Pancreas (tissue), 10 donors: Measurements from ENCODE around the gene TOP1. TPM values are rescaled to one million over a fixed set of nuclear protein-coding genes. Genes with fewer than 3 reads are reported as not detected.
A peak's percentile ranks its signal among the peaks of the same experiment; 100 is the strongest.
"Not testable (repeated sequence)": the region's sequence is repeated elsewhere in the genome, so short reads cannot be mapped to it uniquely, and the experiment has no call there.

Experiments used
- ATAC-seq, 4 donors: fragments of 200-7000 bp; cut with Tn5 transposase; one replicate each; pipeline versions ENCODE4 v1.8.0 to v1.9.1; 2020; ENCODE audit warnings: mild to moderate bottlenecking in 4 of 4, moderate library complexity in 4 of 4
- DNase-seq, 6 donors: peaks; one replicate each; pipeline ENCODE4 v3.0.0-alpha.2; 2020
- FAIRE-seq: peaks from 2 replicates; lab custom pipeline; 2012; peaks lifted over from hg19 to GRCh38; lab: Jason Lieb, UNC
- H3K27ac ChIP-seq, 4 donors: fragments of 200-600 bp; sonication (generic); 1 replicate in 3 of 4; 2 replicates in 1 of 4; pipeline versions ENCODE4 v1.5.0 to v1.8.0; 2020
- H3K27me3 ChIP-seq, 4 donors: fragments of 200-600 bp; one replicate each; pipeline ENCODE4 v1.8.0; 2021
- H3K36me3 ChIP-seq, 3 donors: fragments of 200-600 bp; sonication (generic) in 1 of 3; one replicate each; pipeline versions ENCODE4 v1.5.0 to v1.8.0; 2020 to 2021
- H3K4me1 ChIP-seq, 3 donors: fragments of 200-600 bp; one replicate each; pipeline ENCODE4 v1.8.0; 2021
- H3K4me3 ChIP-seq, 4 donors: fragments of 200-600 bp; sonication (generic) in 2 of 4; one replicate each; pipeline versions ENCODE4 v1.5.0 to v1.8.0; 2020 to 2021
- H3K9me3 ChIP-seq, 4 donors: fragments of 200-600 bp; one replicate each; pipeline ENCODE4 v1.8.0; 2021
- CTCF ChIP-seq, 4 donors: fragments of 200-600 bp; sonication (generic) in 3 of 4; IDR thresholded peaks; one replicate each; pipeline versions ENCODE4 v1.5.0 to v1.8.0; 2021; ENCODE audit warnings: antibody characterized with exemption in 4 of 4
- WGBS, 2 donors: extraction: QIAGEN DNeasy Blood & Tissue Kit; methylation state at CpG; one replicate each; pipeline ENCODE4 v1.1.7; 2013; 5-methylcytosine and 5-hydroxymethylcytosine counted together
- intact Hi-C, 3 donors: fragments of 100-400 bp; cut with DNase I; formaldehyde crosslinking; loops; one replicate each; pipeline versions ENCODE4 v1.11.1 to v1.14.2; 2022
- polyA plus RNA-seq, 2 donors: library from polyadenylated mRNA; stranded (reverse); fragments of 200-250 nt; gene quantifications; one replicate each; pipeline ENCODE4 v1.2.3, GENCODE V29; 2013
- total RNA-seq, 6 donors: library from RNA; stranded (reverse); fragmentation: NEBNext Ultra II Directional in 4 of 6; extraction: Animal tissue kit (Norgen Biotek cat#: 25700) in 4 of 6; gene quantifications; one replicate each; pipeline versions ENCODE4 v1.2.1 to v1.2.4, GENCODE V29; 2021 to 2023
- donor health status: healthy with polysubstance abuse.
- donor health status: DM: no; HTN: no; CAD: no; lungs with moderate emphysema.
- donor health status: DM: no; HTN: no; CAD: no.
- donor health status: control.
- donor health status: control.
- donor health status: Bipolar disorder and iron deficiency.
- donor health status: DM: yes; HTN: yes; CAD: no.
- donor health status: DM: no; HTN: no; CAD: no.
- donor health status: DM: no; HTN: no; CAD: no.
- donor health status: DM: yes; HTN: yes; CAD: no.

TOP1 gene
- total and polyA plus RNA-seq, 8 donors = 9.6 to 25.6 (median 16.2) TPM

GRCh38 chr20:41110930-41111577 lies 82.4 kb downstream of the TOP1 start:
- DNase-seq = no peak
- Histone ChIP-seq H3K36me3 (peaks cover 0 to 41% (median 21%) of the 10 kb centered on the region in 3 donors), H3K9me3 (no peaks in the 10 kb centered on the region), H3K27me3 (no peaks in the 10 kb centered on the region), H3K27ac (no peak overlapping the region), H3K4me1 (no peaks in the 10 kb centered on the region), H3K4me3 (no peak overlapping the region)
- 86 to 90% methylated on average over 5 of the region's 5 CpGs for WGBS, 2 donors
- FAIRE-seq = no peak
- no peak for TF ChIP-seq CTCF (IDR thresholded peaks at IDR 0.05)
- intact Hi-C loops = no loop called here
- peak in 1 of 4 donors; percentile 17 for ATAC-seq

GRCh38 chr20:41111578-41111951 lies 82.9 kb downstream of the TOP1 start:
- 81 to 94% methylated on average over 5 of the region's 5 CpGs for WGBS, 2 donors
- H3K36me3 ChIP-seq = peaks cover 0 to 44% (median 25%) of the 10 kb centered on the region in 3 donors
- FAIRE-seq = no peak

GRCh38 chr20:41116282-41116956 lies 87.8 kb downstream of the TOP1 start:
- H3K4me3 ChIP-seq = no peak overlapping the region
- 83 to 85% methylated on average over 6 of the region's 6 CpGs for WGBS, 2 donors
- H3K27ac ChIP-seq = no peak overlapping the region
- H3K27me3 ChIP-seq = no peaks in the 10 kb centered on the region
- H3K9me3 ChIP-seq = no peaks in the 10 kb centered on the region
- H3K4me1 ChIP-seq = no peaks in the 10 kb centered on the region
- no peak for FAIRE-seq
- peaks cover 0 to 60% (median 29%) of the 10 kb centered on the region in 3 donors for H3K36me3 ChIP-seq
- no peak for TF ChIP-seq CTCF (IDR thresholded peaks at IDR 0.05)
- ATAC-seq = no peak
- intact Hi-C loops = no loop called here
- DNase-seq = no peak

More at GRCh38 chr20:41111578-41111951, 82.9 kb downstream of the TOP1 start:
- ATAC-seq (no peak), DNase-seq (no peak)
- Histone ChIP-seq H3K27ac (no peak overlapping the region), H3K27me3 (no peaks in the 10 kb centered on the region), H3K9me3 (no peaks in the 10 kb centered on the region), H3K4me3 (no peak overlapping the region), H3K4me1 (no peaks in the 10 kb centered on the region)
- intact Hi-C loops = no loop called here
- no peak for TF ChIP-seq CTCF (IDR thresholded peaks at IDR 0.05)

- ATAC-seq, DNase-seq, intact Hi-C loops, H3K4me1 ChIP-seq, H3K27me3 ChIP-seq, H3K4me3 ChIP-seq, H3K27ac ChIP-seq, FAIRE-seq, H3K9me3 ChIP-seq: not testable (repeated sequence)
- 81 to 85% methylated on average over 6 of the region's 6 CpGs for WGBS, 2 donors
- peaks cover 0 to 71% (median 38%) of the 10 kb centered on the region in 3 donors for H3K36me3 ChIP-seq
Observed at GRCh38 chr20:41118159-41118558, 89.5 kb downstream of the TOP1 start.

- Histone ChIP-seq H3K27ac (no peak overlapping the region), H3K27me3 (no peaks in the 10 kb centered on the region), H3K9me3 (no peaks in the 10 kb centered on the region), H3K36me3 (peaks cover 0 to 69% (median 37%) of the 10 kb centered on the region in 3 donors), H3K4me3 (no peak overlapping the region), H3K4me1 (no peaks in the 10 kb centered on the region)
- ATAC-seq (no peak), FAIRE-seq (no peak), DNase-seq (no peak)
- intact Hi-C loops = no loop called here
- WGBS, 2 donors = 67 to 75% methylated on average over 3 of the region's 3 CpGs
- TF ChIP-seq CTCF (IDR thresholded peaks at IDR 0.05) = no peak
Observed at GRCh38 chr20:41118632-41119031, 90.0 kb downstream of the TOP1 start.
